PC-3 (cell line): ENCODE measurements around the gene PSKH1. TPM values are rescaled to one million over a fixed set of nuclear protein-coding genes. Genes with fewer than 3 reads are reported as not detected.

ENCODE experiments used
- ATAC-seq: fragments of 200-7000 bp; cut with Tn5 transposase; 2 replicates; pipeline ENCODE4 v1.9.1; 2020; ENCODE audit warnings: mild to moderate bottlenecking, moderate library complexity
- BruUV-seq: library from RNA; stranded (reverse); fragments of 400-500 nt; replicated peaks from 2 replicates; lab custom pipeline; 2021; lab: Mats Ljungman, UMichigan
- CTCF ChIA-PET: fragments of 300-600 bp; sonication (Branson Sonifier 250); formaldehyde crosslinking; loops from one replicate; lab custom pipeline; 2022; ENCODE audit warnings: antibody characterized with exemption; lab: Charles Lee
- POLR2A ChIA-PET: fragments of 300-600 bp; sonication (Branson Sonifier 250); formaldehyde crosslinking; loops from one replicate; lab custom pipeline; 2022; ENCODE audit warnings: antibody characterized with exemption; ENCODE audit not compliant: unreplicated experiment; lab: Charles Lee
- DNase-seq: peaks from one replicate; pipeline ENCODE4 v3.0.0-alpha.2; 2015
- H2AFZ ChIP-seq: fragments of 300-600 bp; sonication (generic); 2 replicates; pipeline ENCODE4 v1.6.0; 2016; ENCODE audit warnings: antibody characterized with exemption, low read length
- H3F3A ChIP-seq: fragments of 300-600 bp; sonication (generic); one replicate; pipeline ENCODE4 v1.6.0; 2017; ENCODE audit warnings: antibody characterized with exemption, low read length, control low read depth, mild to moderate bottlenecking; ENCODE audit not compliant: unreplicated experiment
- H3K27ac ChIP-seq: fragments of 300-600 bp; sonication (generic); 2 replicates; pipeline ENCODE4 v1.5.1; 2016; ENCODE audit warnings: mild to moderate bottlenecking, low read length
- H3K27me3 ChIP-seq: fragments of 300-600 bp; sonication (generic); 2 replicates; pipeline ENCODE4 v1.6.1; 2016; ENCODE audit warnings: low read length, mixed read lengths
- H3K36me3 ChIP-seq: fragments of 300-600 bp; sonication (generic); 2 replicates; pipeline ENCODE4 v1.6.1; 2016; ENCODE audit warnings: low read depth, mixed run types, low read length, mixed read lengths
- H3K4me1 ChIP-seq: fragments of 300-600 bp; sonication (generic); 2 replicates; pipeline ENCODE4 v1.5.1; 2016; ENCODE audit warnings: low read length; ENCODE audit not compliant: insufficient read depth
- H3K4me2 ChIP-seq: fragments of 300-600 bp; sonication (generic); 2 replicates; pipeline ENCODE4 v1.6.0; 2016; ENCODE audit warnings: low read length
- H3K4me3 ChIP-seq: fragments of 300-600 bp; sonication (generic); 2 replicates; pipeline ENCODE4 v1.5.1; 2016; ENCODE audit warnings: mild to moderate bottlenecking, low read length, mixed read lengths
- H3K79me2 ChIP-seq: fragments of 300-600 bp; sonication (generic); 2 replicates; pipeline ENCODE4 v1.6.1; 2017; ENCODE audit warnings: low read length, mixed read lengths
- H3K9ac ChIP-seq: fragments of 300-600 bp; sonication (generic); 2 replicates; pipeline ENCODE4 v1.6.0; 2016; ENCODE audit warnings: mild to moderate bottlenecking, low read length
- H3K9me2 ChIP-seq: fragments of 300-600 bp; sonication (generic); replicated peaks from 2 replicates; pipeline ENCODE4 v1.6.1; 2016; ENCODE audit warnings: mixed run types, low read length, mixed read lengths
- H3K9me3 ChIP-seq: fragments of 300-600 bp; sonication (generic); 2 replicates; pipeline ENCODE4 v1.6.1; 2016; ENCODE audit warnings: low read length, mixed read lengths
- H4K20me1 ChIP-seq: fragments of 300-600 bp; sonication (generic); 2 replicates; pipeline ENCODE4 v1.6.1; 2016; ENCODE audit warnings: low read length, mixed read lengths
- CTCF ChIP-seq: fragments of 300-600 bp; sonication (generic); conservative IDR thresholded peaks from 2 replicates; pipeline ENCODE4 v1.5.1; 2017; ENCODE audit warnings: antibody characterized with exemption, low read depth, mild to moderate bottlenecking, low read length
- EZH2 ChIP-seq: fragments of 300-600 bp; sonication (generic); IDR thresholded peaks from one replicate; pipeline ENCODE4 v1.6.1; 2017; ENCODE audit warnings: antibody characterized with exemption, mild to moderate bottlenecking, low read length; ENCODE audit not compliant: unreplicated experiment
- EZH2phosphoT487 ChIP-seq: fragments of 300-600 bp; sonication (generic); IDR thresholded peaks from 2 replicates; pipeline ENCODE4 v1.6.1; 2018; ENCODE audit warnings: mild to moderate bottlenecking, antibody characterized with exemption, low read length, borderline replicate concordance
- intact Hi-C: fragments of 100-400 bp; cut with micrococcal nuclease; formaldehyde crosslinking; loops from 2 replicates; pipeline ENCODE4 v1.9.0; 2023
- total RNA-seq: library from RNA; depleted of rRNA; stranded (reverse); fragments of >200 nt; gene quantifications from 2 replicates; pipeline ENCODE4 v1.2.3, GENCODE V29; 2014

The PSKH1 gene
- total RNA-seq, 1 experiment from 2014 or later = 6.6 TPM

GRCh38 chr16:67928147-67928546, 35.1 kb downstream of the PSKH1 start:
- intact Hi-C loops = loop anchor here (1.0 to 5.0 kb wide), 3 partner anchors 45 to 111 kb away; partner anchors contain the start of gene THAP11
- H3K9me3 ChIP-seq = no peaks in the 10 kb centered on the region
- no peak overlapping the region for H3K27ac ChIP-seq
- H3K4me3 ChIP-seq = no peak overlapping the region
- no TSS peak for BruUV-seq
- H3K36me3 ChIP-seq = no peaks in the 10 kb centered on the region
- no peak for DNase-seq
- H3K79me2 ChIP-seq = no peaks in the 10 kb centered on the region
- H3F3A ChIP-seq = no peaks in the 10 kb centered on the region
- CTCF ChIA-PET = no interaction called here
- no peaks in the 10 kb centered on the region for H3K27me3 ChIP-seq
- TF ChIP-seq CTCF (no peak), EZH2phosphoT487 (no peak), EZH2 (no peak)
- H2AFZ ChIP-seq = no peak overlapping the region
- POLR2A ChIA-PET = no interaction called here
- no peak overlapping the region for H3K9ac ChIP-seq
- no peaks in the 10 kb centered on the region for H4K20me1 ChIP-seq
- peaks cover 18% of the 10 kb centered on the region for H3K4me1 ChIP-seq
- no peak overlapping the region for H3K4me2 ChIP-seq
- ATAC-seq = no peak
- no peaks in the 10 kb centered on the region for H3K9me2 ChIP-seq

- Histone ChIP-seq H3K4me2 (no peak overlapping the region), H3K27ac (no peak overlapping the region), H3K9me2 (no peaks in the 10 kb centered on the region), H4K20me1 (no peaks in the 10 kb centered on the region), H3K9me3 (no peaks in the 10 kb centered on the region), H3K27me3 (no peaks in the 10 kb centered on the region), H3K4me3 (no peak overlapping the region), H3K36me3 (no peaks in the 10 kb centered on the region), H3K4me1 (peaks cover 18% of the 10 kb centered on the region), H3K79me2 (0 out of 2 replicates have a peak, but pooled peaks cover 2% of the 10 kb centered on the region), H3K9ac (no peak overlapping the region), H2AFZ (no peak overlapping the region), H3F3A (no peaks in the 10 kb centered on the region)
- intact Hi-C loops = loop anchor here (1.0 to 5.0 kb wide), 3 partner anchors 45 to 112 kb away; partner anchors contain the start of gene THAP11
- POLR2A ChIA-PET = no interaction called here
- BruUV-seq = TSS peak; percentile 8
- DNase-seq (peak; percentile 70), ATAC-seq (peak; percentile 68)
- TF ChIP-seq EZH2 = no peak
- peak; percentile 82 for TF ChIP-seq CTCF
- CTCF ChIA-PET = no interaction called here
Measured at GRCh38 chr16:67928561-67929364, 35.7 kb downstream of the PSKH1 start.

- no peaks in the 10 kb centered on the region for H3K36me3 ChIP-seq
- no peaks in the 10 kb centered on the region for H3K27me3 ChIP-seq
- no peak overlapping the region for H3K9ac ChIP-seq
- POLR2A ChIA-PET = no interaction called here
- no peak overlapping the region for H3K4me2 ChIP-seq
- TF ChIP-seq CTCF = no peak
- no peak for TF ChIP-seq EZH2
- H4K20me1 ChIP-seq = no peaks in the 10 kb centered on the region
- no peaks in the 10 kb centered on the region for H3F3A ChIP-seq
- H3K9me2 ChIP-seq = no peaks in the 10 kb centered on the region
- no peak overlapping the region for H3K27ac ChIP-seq
- no TSS peak for BruUV-seq
- ATAC-seq = no peak
- peaks cover 27% of the 10 kb centered on the region for H3K4me1 ChIP-seq
- H2AFZ ChIP-seq = no peak overlapping the region
- no peaks in the 10 kb centered on the region for H3K9me3 ChIP-seq
- no peak overlapping the region for H3K4me3 ChIP-seq
- CTCF ChIA-PET = no interaction called here
- peaks cover 12% of the 10 kb centered on the region for H3K79me2 ChIP-seq
- intact Hi-C loops = no loop called here
- DNase-seq = no peak
Measured at GRCh38 chr16:67930191-67930590, 37.1 kb downstream of the PSKH1 start.
